GM21529 (cell line): ENCODE results near the gene SMARCA1.
"Not testable (repeated sequence)": the region's sequence is repeated elsewhere in the genome, so short reads cannot be mapped to it uniquely, and the experiment has no call there.

Experiments
- ATAC-seq: cut with Tn5 transposase; IDR thresholded peaks from one replicate; pipeline ENCODE4 v1.9.1; 2021; ENCODE audit not compliant: unreplicated experiment

The SMARCA1 gene, protein sequence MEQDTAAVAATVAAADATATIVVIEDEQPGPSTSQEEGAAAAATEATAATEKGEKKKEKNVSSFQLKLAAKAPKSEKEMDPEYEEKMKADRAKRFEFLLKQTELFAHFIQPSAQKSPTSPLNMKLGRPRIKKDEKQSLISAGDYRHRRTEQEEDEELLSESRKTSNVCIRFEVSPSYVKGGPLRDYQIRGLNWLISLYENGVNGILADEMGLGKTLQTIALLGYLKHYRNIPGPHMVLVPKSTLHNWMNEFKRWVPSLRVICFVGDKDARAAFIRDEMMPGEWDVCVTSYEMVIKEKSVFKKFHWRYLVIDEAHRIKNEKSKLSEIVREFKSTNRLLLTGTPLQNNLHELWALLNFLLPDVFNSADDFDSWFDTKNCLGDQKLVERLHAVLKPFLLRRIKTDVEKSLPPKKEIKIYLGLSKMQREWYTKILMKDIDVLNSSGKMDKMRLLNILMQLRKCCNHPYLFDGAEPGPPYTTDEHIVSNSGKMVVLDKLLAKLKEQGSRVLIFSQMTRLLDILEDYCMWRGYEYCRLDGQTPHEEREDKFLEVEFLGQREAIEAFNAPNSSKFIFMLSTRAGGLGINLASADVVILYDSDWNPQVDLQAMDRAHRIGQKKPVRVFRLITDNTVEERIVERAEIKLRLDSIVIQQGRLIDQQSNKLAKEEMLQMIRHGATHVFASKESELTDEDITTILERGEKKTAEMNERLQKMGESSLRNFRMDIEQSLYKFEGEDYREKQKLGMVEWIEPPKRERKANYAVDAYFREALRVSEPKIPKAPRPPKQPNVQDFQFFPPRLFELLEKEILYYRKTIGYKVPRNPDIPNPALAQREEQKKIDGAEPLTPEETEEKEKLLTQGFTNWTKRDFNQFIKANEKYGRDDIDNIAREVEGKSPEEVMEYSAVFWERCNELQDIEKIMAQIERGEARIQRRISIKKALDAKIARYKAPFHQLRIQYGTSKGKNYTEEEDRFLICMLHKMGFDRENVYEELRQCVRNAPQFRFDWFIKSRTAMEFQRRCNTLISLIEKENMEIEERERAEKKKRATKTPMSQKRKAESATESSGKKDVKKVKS

DNA sequence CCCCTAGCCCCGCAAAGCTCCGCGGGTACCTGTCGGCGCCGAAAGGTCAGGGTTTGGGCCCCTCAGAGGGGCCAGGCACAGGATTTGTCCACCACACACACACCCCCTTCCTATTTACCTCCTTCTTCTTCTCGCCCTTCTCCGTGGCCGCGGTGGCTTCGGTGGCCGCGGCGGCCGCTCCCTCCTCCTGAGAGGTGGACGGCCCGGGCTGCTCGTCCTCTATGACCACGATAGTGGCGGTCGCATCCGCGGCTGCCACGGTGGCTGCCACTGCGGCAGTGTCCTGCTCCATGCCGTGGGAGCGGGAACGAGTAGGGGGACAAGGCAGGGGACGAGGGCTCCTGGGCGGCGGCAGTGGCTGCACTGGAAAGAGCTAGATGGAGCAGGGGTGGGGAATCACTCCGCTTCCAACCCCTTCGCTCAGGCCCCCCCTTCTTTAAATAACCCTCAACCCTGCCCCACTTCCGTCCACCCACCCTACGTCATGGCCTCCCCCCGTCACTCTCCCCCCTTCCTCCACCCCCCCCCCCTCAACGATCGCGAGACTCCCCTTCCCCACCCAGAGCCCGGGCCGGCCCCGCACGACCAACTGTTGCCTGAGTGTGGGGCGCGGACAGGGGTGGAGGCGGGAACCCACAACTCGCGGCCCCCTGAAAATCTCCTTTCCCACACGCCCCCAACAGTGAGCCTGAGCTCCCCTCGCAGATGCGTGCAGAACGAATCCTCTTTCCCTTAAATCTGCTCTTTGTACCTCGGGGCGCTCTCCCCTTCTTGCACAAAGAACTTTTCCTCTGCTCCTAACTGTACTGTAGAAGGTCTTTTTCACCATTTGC is at the start of gene SMARCA1:
Gene SMARCA1 (minus strand): TSS at position 412 of the 833 bp plus-strand sequence. CDS start 120 bp downstream, at position 292.
- ATAC-seq, result no peak

DNA sequence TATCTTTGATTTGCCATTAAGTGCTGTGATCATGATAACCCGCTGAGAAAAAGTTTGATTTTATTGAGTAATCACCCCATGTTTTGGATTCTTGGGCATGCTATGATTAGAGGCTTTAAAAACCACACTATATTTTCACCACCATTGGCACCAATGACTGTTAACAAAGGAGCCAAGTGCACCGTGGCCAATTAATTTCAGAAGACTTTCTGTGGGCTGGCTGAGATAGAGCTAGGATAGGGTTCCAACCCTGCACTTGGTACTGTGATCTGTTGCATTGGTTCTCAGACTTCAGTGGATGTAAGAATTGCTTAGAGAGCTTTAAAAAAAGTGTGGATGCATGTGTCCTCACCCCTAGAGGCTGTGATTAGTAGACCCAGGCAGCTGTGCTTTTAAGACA is 49.1 kb upstream of the SMARCA1 start:
- no peak for ATAC-seq

DNA sequence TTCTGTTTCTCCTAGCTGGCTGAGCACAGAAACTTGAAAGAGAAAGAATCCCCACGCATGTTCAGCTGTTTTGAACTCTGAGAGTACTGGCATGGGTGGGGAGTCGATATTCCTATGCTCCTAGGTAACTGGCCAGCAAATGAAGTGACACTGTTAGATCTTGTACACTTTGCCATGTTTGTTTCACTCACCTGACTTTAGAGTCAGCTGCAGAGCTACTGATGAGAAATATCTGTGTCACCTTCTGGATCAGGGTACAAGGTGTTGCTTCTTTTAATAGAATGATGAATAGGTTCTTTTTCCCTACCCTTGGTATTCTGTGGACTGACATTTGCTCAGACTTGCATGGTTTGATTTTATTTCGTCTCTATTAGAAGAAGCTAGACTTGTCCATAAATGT is 45.1 kb upstream of the SMARCA1 start:
- ATAC-seq, result no peak

DNA sequence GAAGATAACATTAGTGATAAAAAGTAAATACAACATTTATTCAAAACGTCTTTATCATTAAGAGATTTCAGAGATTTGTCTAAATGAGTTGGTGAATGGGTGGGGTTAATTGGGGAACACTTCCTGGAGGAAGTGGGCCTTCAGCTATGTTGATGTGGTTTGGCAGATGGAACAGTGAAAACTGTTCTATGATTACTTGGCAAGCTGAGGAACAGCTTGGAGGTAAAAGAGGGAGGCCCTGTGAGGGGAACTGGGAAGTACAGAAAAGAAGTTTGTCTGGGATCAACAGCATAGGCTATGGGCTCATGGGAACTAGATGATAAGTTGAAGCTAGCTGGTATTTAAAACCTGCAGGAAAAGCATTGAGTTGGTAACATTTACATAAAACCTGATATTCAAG is 42.8 kb upstream of the SMARCA1 start:
- ATAC-seq, result no peak

DNA sequence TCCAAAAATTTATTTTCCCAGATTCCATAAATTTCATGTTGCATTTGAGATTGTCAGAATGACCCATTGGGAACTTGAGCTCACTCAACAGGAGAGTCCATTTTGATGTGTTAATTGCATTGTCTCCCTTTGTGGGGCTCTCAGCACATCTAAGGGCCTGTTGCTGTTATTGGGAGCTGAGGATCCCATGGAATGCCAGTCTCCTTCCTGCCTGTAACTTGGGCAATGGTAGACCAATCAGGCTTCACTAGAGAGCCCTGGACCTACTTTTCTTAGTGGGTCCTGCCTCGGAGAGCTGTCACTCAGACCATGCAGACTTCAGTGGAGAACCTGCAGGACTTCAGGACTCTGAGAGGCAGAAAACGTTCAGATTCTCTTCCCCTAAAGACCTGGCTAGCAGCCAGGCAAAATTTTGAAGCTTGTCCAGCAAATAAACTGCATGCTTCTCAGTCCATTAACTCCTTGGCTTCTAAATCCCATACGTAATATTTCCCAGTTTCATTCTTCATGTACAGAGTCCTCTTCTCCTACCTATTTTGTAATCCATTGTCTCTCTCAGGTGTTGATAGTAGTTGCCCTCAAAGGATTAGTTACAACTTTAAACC is 41.9 kb upstream of the SMARCA1 start:
- ATAC-seq, result no peak

DNA sequence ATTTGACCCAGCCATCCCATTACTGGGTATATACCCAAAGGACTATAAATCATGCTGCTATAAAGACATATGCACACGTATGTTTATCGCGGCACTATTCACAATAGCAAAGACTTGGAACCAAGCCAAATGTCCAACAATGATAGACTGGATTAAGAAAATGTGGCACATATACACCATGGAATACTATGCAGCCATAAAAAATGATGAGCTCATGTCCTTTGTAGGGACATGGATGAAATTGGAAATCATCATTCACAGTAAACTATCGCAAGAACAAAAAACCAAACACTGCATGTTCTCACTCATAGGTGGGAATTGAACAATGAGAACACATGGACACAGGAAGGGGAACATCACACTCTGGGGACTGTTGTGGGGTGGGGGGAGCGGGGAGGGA is 41.1 kb upstream of the SMARCA1 start:
- ATAC-seq, result not testable (repeated sequence)

DNA sequence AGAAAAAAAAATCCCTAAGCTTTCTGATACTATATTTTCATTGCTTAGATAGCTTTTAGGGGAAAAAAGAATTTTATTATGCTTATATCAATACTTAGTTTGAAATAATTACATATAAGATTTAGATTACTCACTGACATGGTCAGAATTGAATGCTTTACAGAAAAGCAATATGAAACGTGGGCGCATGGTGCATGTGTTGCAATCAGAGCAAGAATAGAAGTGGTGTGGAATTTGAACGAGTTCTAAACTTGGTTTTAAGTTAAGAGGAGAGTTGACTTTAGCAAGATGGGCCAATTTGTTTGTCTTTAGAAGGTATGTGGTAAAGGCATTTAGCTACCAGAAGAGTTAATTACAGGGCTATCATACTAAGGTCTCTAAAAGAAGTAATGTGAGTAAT is 38.2 kb upstream of the SMARCA1 start:
- ATAC-seq, result no peak

DNA sequence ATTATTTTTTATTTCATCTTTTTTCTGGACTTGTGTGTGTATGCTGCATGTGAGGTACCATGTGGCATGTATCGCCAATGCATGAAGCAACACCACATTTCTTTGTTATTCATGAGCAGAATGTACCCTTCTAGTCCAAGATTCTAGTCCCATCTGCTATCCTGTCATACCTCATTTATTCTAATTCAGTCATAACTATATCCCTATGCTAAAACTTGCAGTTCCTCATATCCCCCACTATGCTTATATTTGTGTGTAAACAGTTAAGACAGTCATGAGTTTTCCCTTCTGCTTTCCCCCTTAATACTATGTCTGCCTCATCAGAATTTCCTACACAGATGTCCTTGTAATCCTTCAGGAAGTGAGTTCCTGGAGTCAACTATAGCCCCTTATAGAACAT is 36.5 kb upstream of the SMARCA1 start:
- ATAC-seq, result no peak

DNA sequence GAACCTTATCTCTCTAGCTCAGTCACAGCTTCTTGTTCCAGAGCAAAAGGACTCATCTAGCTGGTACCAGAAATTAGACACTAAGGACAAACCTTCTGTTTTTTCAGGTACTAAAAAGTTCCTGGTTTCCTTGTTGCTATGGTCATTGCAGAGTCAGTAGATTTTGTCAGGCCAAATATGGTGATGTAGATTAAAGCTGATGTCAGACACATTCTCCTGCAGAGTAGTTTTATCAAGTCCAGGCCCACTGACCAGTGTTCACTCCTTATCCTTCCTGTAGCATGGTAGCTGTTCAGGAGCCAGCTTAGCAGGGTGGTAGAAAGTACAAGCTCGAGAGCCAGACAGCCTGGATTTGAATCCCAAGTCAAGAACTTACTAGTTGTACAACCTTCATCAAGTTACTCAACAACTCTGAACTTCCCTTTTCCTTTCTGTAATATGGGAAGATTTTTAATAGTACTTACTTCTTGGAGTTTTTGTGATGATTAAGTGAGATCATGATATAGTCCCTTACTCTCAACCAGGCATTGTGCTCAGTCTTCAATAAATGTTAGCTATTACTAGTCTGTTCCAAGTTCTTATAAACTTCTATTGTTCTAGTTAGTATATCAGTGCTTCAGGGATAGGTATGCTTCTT is 34.7 kb upstream of the SMARCA1 start:
- no peak for ATAC-seq

DNA sequence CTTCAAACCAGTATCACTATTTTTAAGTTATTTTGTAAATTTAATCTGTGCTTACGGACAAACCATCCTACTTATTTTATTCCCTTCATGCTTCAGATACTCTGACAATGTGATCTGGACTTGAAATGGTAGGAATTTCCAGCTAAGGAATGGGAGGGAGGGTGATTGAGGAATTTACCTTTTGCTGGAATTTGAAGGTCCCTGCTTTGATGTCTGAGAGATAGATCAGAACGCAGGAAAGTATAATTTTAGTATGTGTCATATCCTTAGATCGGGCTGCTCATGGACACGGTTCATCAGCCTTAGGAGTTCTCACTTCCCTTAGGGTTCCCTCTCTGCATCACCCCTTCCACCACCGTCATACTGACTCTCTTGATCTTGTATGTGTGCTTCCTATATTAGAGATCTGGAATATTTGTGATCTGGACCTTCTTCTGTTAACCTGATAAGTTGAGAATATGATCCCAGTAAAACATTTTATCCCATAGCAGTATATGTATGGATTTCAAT is 33.6 kb upstream of the SMARCA1 start:
- ATAC-seq, result no peak

DNA sequence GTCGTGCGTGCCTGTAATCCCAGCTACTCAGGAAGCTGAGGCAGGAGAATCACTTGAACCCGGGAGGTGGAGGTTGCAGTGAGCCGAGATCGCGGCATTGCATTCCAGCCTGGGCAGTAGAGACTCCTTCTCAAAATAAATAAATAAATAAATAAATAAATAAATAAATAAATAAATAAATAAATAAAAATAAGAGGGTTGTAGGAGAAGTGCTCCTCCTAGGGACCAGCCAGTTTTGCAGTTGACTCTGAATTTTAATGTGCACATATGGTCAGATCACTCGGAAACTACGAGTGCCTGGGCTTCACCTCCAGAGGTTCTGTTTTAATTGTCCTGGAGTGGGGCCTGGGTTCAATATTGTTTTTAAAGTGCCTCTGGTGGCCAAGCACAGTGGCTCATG is 31.5 kb upstream of the SMARCA1 start:
- ATAC-seq, result not testable (repeated sequence)

DNA sequence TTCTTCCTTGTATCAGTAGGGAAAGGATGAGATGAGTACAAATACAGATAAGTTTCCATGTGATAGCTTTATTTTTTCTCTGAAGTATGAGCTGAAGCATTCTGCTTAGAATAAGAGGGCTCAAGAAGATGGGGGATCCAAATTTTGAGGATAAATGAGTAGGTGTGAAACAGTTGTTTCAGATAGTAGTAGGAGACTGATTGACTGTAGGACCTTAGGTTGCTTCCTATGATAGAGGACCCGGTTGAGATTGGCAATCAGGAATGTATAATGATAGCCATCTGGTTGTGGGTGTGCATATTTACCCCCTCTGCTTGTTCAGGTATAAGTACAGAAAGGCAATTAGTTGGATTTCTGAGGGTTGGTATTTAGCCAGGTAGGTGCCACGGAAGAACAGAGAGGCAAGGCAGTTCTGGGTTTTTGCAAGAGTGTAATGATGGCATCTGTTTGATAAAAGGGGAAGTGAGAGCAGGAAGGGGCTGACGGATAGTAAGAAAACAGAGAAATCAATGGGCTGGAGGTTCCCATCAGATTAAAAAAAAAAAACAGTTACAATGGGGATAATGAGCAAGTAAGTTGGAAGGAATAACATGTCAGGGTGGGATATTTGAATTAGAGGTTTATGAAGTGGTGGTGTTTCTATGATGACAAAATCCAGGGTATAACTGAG is 30.5 kb upstream of the SMARCA1 start:
- ATAC-seq, result peak; percentile 99

DNA sequence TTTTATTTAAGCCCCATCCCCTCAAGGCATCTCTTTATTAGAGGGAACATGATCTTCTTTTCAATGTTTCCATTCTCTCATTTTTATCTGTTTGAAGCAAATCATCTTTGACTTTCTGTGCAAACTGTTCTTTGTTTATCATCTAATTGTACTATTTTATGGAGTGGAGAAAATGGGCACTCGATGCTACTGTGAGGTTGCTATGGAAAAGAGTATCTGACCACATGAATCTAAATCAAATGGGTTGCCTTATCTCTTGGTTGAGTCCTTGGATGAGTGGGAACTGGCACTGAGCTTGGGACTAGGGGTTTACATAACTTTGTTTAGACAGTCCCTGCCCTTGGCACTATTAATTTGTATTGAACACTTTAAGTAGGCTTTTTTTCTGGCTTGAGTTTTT is 25.8 kb upstream of the SMARCA1 start:
- ATAC-seq, result no peak

DNA sequence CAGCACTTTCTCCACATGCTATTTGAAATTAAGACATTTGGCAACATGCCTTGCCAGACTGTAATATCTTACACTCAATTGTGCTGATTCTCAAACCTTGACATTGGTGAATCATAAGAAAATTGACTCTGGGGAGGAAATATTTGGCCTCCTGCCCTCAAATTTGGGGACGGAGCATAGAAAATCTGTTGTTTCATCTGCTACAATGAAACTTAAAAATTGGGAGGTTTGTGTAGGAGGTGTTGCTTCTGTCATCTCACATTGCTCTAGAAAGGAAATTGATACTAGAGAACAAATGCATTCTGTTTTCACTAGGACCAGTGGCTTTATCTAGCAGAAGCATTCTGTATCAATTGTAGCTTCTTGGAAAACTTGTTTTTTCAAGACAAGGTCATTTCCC is 22.1 kb upstream of the SMARCA1 start:
- ATAC-seq, result no peak

DNA sequence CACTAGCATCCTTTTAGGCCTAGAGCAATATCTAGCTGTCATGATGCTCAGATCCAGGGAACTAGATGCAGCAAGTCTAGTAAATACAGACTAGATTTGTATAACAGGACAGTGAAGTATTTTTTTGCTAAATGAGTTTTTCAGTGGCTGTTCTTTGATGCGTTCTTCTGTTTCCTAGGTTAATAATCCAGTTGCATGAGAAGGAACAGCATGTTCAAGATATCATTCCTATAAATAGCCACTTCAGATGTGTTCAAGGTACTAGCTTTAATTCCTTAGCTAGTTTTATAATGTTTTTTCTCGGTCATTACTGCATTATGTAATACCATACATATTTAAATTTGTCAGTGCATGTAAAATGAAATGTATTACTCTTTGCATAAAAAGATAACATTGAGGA is 21.5 kb upstream of the SMARCA1 start:
- ATAC-seq, result no peak

DNA sequence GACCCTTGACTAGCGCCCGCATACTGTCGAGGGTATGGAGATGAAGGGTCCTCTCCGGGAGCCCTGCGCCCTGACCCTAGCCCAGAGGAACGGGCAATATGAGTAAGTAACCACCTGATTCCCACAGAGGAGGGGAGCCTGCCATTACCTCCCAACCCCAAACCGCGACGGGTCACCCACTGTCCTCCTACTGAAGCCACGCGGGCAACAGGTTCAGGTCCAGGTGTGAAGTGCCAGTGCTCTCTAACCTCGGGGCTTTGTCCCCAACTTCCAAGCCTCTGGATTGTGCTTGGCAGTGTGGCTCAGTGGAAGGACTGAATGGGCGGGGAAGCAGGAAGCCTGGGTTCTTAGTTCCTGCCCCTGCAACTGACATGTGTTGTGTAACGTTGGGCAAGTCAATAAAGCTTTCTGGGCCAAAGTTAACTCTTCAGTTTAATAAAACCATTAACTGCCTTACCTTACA is 17.5 kb upstream of the SMARCA1 start:
- ATAC-seq, result peak; percentile 36

DNA sequence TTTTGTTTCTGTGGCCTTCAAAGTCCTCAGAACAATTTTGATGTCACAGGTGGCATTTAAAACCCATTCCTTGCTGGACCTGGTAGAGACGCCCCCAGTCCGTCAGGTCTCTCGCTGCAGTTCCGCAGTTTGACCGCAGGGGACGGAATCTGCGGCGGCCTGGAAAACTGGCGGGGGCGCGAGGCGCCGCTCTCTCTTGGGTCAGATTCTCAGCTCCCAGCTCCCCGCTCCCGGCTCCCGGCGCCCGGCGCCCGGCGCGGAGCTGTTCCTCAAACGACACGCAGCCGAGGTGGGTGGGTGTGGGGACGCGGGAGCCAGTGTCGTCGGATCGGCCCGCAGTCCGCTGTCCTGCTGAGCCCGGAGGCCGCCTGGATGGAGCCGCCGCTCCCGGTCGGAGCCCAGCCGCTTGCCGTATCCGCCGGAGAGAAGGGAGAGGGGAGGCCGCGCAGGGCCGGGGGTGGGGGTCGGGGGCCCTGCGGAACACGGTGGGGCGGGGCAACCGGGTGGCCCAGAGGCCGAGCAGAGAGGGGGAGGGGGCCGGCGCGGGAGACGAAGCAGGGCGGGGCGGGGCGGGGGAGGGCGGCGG is 16.9 kb upstream of the SMARCA1 start, which contains the start of gene OCRL:
Gene OCRL (plus strand): TSS at position 192 of the 586 bp plus-strand sequence. CDS start 181 bp downstream, at position 373.
- peak; percentile 97 for ATAC-seq

DNA sequence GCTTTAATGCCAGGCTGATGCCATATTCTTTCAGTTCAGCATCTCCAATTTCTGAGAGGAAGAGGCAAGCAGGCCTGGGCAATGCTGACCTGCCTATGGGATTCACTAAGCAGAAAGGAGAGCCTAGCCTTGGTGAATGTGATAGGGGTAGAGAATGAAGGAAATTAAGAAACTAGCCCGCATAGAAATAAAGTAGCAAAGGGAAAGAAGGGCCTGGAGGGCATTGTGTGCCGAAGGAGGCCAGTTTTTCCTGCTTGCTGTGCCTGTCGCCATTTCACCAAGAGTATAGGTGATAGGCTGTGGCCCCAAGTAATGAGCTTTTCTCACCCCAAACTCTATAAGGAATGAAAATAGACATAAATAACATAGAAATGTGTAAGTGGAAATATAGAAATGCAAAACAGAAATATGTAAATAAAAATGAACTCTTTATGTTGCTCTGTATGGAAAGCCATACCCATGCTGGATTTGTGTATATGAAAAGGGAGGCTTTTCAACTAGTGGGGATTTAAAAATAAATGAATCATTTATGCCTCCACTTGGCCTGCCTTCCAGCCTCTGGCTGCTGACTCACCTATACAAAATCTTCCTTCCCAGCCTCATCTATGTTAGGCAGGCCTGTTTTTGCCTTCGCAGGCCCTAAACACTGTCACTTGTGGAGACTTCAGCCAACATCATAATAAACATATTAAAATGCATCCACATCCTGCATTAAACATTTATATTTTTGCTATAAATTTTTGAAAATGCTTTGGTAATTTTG is 11.7 kb upstream of the SMARCA1 start:
- ATAC-seq, result no peak
